ENCODE results near the gene ISM2.

DNA sequence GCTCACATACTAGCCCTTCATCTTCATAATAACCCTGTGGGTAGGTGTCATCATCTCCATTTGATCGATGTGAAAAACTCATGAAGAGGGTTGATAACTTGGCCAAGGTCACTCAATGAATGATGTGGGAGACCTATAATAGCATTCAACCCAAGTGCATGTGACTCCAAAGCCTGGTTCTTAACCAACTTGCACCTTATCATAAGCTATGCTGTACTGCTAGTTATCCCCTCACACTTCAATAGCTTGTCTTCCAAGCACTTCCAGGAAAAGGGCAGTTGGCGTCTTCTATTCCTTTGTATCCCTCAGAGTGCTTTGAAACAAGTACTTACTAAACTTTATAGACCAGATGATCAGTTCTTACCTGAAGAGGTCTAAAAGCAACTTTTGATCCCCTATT is 56.4 kb downstream of the ISM2 start:
- TF ChIP-seq, protein P1, sequence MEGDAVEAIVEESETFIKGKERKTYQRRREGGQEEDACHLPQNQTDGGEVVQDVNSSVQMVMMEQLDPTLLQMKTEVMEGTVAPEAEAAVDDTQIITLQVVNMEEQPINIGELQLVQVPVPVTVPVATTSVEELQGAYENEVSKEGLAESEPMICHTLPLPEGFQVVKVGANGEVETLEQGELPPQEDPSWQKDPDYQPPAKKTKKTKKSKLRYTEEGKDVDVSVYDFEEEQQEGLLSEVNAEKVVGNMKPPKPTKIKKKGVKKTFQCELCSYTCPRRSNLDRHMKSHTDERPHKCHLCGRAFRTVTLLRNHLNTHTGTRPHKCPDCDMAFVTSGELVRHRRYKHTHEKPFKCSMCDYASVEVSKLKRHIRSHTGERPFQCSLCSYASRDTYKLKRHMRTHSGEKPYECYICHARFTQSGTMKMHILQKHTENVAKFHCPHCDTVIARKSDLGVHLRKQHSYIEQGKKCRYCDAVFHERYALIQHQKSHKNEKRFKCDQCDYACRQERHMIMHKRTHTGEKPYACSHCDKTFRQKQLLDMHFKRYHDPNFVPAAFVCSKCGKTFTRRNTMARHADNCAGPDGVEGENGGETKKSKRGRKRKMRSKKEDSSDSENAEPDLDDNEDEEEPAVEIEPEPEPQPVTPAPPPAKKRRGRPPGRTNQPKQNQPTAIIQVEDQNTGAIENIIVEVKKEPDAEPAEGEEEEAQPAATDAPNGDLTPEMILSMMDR (IDR thresholded peaks at IDR 0.05) = no peak
- no peak for TF ChIP-seq POLR2A (IDR thresholded peaks at IDR 0.05)

All from testis (tissue), 2 donors.